Liver (tissue), 3 donors: Measurements from ENCODE around the gene NOXRED1.

Experiments
- ATF3 ChIP-seq: IDR thresholded peaks from 2 replicates; pipeline ENCODE4 v1.6.1; 2016; ENCODE audit warnings: antibody characterized with exemption
- CTCF ChIP-seq: fragments of 150-350 bp; IDR thresholded peaks from 2 replicates; pipeline ENCODE4 v1.5.1; 2017; ENCODE audit warnings: improper control_type of control experiment, low read depth, low read length; ENCODE audit not compliant: missing input control
- EGR1 ChIP-seq, 2 donors: IDR thresholded peaks; 2 replicates each; pipeline ENCODE4 v1.6.1; 2016 to 2018; ENCODE audit warnings: antibody characterized with exemption in 2 of 2, low read depth in 2 of 2
- HNF4G ChIP-seq: IDR thresholded peaks from 2 replicates; pipeline ENCODE4 v1.6.1; 2016; ENCODE audit warnings: antibody characterized with exemption
- JUND ChIP-seq, 2 donors: IDR thresholded peaks; 2 replicates each; pipeline ENCODE4 v1.6.1; 2016; ENCODE audit warnings: antibody characterized with exemption in 2 of 2
- MAX ChIP-seq: IDR thresholded peaks from 2 replicates; pipeline ENCODE4 v1.6.1; 2016; ENCODE audit warnings: antibody characterized with exemption
- RAD21 ChIP-seq, 2 donors: IDR thresholded peaks; 2 replicates each; pipeline ENCODE4 v1.6.1; 2016; ENCODE audit warnings: antibody characterized with exemption in 2 of 2, mild to moderate bottlenecking in 2 of 2
- REST ChIP-seq: IDR thresholded peaks from 2 replicates; pipeline ENCODE4 v1.6.1; 2016; ENCODE audit warnings: antibody characterized with exemption, mild to moderate bottlenecking
- SP1 ChIP-seq: IDR thresholded peaks from 2 replicates; pipeline ENCODE4 v1.6.1; 2018; ENCODE audit warnings: antibody characterized with exemption, mild to moderate bottlenecking
- TAF1 ChIP-seq: conservative IDR thresholded peaks from 2 replicates; pipeline ENCODE4 v1.6.1; 2016; ENCODE audit warnings: antibody characterized with exemption, mild to moderate bottlenecking
- YY1 ChIP-seq: IDR thresholded peaks from 2 replicates; pipeline ENCODE4 v1.6.1; 2016; ENCODE audit warnings: antibody characterized with exemption, mild to moderate bottlenecking
- donor health status: healthy.
- donor health status: healthy.

- no peak for TF ChIP-seq CTCF
- no peak for TF ChIP-seq EGR1 (IDR thresholded peaks at IDR 0.05; ENCODE audit: low read depth in 2 of 2)
- no peak for TF ChIP-seq MAX
- no peak for TF ChIP-seq RAD21 (IDR thresholded peaks at IDR 0.05)
- no peak for TF ChIP-seq JUND (IDR thresholded peaks at IDR 0.05)
- TF ChIP-seq SP1 = no peak
- no peak for TF ChIP-seq HNF4G
- TF ChIP-seq ATF3 = no peak
- no peak for TF ChIP-seq REST
- no peak for TF ChIP-seq YY1
- TF ChIP-seq TAF1 = no peak
These were observed 78.8 kb downstream of the NOXRED1 start for GRCh38 chr14:77344377-77344996.
